DMS 273 (cell line): ENCODE results near the gene TUBB6.

ENCODE experiments used
- DNase-seq: peaks from one replicate; lab custom pipeline; 2025; ENCODE audit not compliant: unreplicated experiment; lab: John Stamatoyannopoulos, UW

TUBB6 gene

GRCh38 chr18:12313530-12314245 is 5.6 kb downstream of the TUBB6 start:
- DNase-seq = no peak

DNA sequence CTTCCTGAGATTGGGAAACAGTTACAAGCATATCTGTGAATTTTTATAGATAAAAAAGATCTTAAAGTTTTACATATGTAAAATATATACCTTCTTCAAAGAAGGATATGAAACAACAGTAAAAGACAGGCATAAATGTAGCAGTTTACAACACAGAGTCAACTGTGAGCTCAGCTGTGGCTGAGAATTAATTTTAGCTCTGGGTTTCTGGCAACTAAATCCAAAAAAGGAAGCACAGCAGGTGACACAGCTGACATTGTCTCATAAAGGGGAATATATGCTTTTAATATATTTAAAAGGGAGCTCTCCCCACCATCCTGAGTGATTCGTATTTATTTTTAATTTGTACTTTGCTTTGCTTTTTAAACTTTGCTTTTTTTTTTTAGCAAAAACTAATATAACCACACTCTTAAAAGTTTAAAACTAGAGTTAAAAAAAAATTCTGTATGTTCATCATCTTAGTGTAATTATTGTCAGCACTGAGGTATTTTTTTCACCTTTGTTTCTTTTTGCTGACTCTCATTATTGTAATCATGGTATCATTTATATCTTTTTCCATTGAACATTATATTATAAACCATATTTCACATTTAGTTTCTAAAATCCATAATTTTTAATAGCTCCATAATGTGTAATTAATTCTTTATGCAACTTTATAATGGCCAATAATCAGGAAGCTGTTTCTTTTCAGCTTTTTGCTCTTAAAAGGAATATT is 6.7 kb downstream of the TUBB6 start:
- no peak for DNase-seq

DNA sequence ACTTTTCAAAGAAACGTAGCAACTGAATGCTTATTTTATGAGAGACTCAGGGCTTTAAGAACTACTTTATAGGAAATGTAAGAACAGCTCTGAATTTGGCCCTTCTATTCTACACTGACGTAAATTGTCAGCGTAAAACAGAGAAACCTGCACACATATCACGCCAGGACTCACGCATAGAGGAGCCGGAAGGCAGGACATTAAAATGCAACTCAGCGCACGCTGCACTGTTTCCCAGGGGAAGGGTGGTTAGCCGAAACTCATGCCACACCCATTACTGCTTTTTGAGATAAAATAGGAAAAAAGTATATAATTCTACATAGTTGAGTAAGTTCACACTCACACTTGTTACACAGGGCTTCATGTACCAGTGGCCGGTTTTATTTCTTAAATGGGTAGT is 7.4 kb downstream of the TUBB6 start:
- DNase-seq = no peak

DNA sequence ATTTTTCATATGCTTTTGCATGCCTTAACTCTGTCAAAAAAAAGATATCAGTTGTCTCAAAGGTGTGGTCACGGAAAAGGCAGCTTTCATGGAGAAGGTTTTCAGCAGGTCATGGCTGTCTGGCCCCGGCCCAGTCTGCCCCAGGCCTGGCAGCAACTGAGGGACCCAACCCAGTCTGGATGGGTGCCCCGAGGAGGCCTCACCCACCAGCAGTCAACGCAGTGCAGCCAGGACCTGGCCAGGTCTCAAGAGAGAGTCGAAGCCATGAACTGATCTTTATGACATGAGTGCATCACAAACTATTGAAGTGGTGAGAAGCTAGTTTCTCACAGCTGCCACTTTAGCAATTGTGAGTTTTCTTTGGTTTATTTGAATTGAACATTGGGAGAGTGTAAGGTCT is 7.9 kb downstream of the TUBB6 start:
- no peak for DNase-seq

GRCh38 chr18:12317664-12318333 is 9.8 kb downstream of the TUBB6 start:
- no peak for DNase-seq

DNA sequence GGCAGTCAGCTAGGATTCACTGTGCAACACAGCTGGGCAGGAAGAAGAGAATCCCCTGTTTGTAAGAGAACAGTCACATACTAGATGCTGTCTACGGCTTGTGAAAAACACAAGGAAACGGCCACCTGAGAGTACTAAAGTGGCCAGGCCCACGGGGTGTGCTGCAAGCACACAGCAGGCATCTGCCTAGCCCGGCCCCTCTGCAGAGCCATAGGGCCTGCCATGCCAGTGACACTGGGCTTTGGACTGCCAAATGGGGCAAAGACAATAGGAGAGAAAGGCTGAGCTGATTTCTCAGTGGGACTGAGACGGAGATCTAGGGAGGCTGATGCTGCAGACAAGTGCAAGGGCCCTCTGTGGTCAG is 10.3 kb downstream of the TUBB6 start:
- no peak for DNase-seq

DNA sequence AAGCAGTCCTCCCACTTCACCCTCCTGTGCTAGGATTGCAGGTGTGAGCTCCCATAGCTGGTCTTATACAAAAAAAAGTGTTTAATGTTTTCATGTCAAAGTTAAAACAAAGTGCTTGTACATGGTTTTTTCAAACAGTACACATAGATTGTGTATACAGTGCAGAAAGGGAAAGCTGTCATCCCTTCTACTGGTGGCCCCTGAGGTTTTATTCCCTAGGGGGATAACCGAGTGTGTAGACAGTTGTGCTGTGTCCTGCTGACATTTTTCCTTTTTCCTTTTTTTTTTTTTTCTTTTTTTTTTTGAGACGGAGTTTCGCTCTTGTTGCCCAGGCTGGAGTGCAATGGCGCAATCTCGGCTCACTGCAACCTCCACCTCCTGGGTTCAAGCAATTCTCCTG is 10.8 kb downstream of the TUBB6 start:
- DNase-seq = no peak

DNA sequence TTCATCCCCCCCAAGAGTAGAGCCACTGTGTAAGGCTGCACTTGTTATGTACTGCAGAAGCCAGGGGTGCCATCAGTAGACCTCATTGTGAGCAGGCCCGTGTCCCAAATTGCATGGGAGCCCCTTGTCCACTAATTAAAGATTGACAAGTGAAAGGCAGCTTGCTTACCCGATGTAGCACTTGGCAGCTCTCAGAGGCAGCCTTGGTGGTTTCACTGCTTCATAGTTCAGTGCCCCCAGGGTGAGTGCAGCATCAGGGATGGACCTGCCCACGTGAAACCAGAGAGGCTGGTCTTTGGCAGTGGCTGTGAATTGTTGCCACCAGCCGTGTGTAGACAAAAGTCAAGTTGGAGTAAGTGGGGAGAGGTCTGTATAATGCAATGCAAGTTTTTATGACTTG is 13.3 kb downstream of the TUBB6 start:
- DNase-seq = peak; percentile 25

GRCh38 chr18:12324991-12325725 is 17.1 kb downstream of the TUBB6 start:
- no peak for DNase-seq

DNA sequence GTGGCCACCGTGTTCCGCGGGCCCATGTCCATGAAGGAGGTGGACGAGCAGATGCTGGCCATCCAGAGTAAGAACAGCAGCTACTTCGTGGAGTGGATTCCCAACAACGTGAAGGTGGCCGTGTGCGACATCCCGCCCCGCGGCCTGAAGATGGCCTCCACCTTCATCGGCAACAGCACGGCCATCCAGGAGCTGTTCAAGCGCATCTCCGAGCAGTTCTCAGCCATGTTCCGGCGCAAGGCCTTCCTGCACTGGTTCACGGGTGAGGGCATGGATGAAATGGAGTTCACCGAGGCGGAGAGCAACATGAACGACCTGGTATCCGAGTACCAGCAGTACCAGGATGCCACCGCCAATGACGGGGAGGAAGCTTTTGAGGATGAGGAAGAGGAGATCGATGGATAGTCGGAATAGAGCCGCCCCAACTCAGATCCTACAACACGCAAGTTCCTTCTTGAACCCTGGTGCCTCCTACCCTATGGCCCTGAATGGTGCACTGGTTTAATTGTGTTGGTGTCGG is 17.7 kb downstream of the TUBB6 start:
- no peak for DNase-seq

GRCh38 chr18:12326711-12327460 is 18.8 kb downstream of the TUBB6 start:
- DNase-seq = no peak

DNA sequence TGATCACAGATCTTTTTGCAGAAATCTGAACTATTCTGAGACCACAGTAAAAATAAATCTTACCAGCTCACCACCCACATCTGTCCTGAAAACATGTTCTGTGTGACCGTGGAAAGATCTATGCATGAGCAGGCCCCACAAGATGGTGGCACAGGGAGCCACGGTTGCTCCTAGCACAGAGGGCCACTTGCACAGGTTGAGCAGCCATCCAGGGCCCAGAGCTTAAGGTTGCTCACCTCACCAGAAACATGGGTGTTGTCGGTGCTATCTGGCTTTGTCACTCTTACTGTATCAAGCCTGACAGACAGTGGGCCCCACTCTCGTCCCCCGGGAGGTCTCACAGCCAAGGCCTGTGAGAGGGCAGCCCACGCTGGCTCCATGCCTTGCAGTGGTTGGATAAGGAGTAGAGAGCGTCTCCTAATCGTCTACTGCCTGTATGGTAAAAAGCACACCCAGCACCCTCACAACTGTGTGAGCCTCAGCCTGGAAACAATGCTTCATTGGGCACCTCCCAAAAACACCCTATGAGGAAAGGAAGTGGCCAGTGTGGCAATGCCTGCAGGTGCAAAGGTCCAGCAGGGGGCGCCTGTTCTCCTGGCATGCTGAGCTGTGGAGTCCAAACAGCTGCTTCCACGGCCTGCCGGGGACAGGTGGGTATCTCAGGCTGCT is 19.6 kb downstream of the TUBB6 start:
- DNase-seq = peak; percentile 89

DNA sequence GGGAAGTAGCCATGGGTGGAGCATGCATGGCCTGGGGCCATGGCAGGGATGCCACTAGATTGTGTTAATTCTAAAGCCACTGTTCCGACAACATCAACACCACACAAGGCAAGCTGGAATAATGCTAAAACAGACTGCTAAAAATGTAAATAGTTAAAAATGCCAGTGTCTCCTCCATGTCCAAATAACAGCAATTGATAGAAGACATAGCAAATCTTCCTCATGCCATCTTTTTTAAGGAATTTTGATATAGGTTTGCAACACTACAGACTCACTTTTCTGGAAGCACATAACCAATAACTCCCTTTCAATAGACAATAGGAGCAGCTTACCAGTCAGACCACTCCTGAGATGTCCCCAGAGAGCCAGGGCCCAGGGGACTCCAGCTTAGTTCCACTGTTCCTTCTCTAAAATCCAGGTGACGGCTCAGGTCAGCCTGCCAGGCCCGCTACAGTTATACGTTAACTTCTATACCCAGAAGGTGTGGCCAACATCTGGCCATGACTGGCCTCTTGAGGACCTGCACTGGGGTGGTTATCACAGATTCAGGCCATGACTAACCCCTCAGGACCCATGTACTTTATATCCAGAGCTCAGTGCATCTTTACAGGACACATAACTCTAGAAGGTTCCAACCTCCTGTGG is 20.3 kb downstream of the TUBB6 start:
- DNase-seq = no peak

GRCh38 chr18:12329125-12329698 is 21.2 kb downstream of the TUBB6 start:
- no peak for DNase-seq

DNA sequence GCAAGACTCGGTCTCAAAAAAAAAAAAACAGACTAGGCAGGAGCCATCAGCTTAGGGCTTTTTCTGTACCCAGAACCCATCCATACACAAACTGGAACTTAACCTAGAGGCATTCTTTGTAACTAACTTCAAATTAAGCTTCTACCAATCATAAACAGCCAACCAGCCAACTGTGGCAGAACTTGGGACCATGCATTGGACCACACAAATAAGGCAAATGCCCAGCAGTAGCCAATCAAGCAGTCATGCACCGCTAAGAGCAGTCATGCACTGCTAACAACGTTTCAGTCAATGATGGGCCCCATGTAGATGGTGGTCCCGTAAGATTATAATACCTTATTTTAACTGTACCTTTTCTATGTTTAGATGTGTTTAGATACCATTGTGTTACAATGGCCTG is 22.7 kb downstream of the TUBB6 start:
- no peak for DNase-seq

DNA sequence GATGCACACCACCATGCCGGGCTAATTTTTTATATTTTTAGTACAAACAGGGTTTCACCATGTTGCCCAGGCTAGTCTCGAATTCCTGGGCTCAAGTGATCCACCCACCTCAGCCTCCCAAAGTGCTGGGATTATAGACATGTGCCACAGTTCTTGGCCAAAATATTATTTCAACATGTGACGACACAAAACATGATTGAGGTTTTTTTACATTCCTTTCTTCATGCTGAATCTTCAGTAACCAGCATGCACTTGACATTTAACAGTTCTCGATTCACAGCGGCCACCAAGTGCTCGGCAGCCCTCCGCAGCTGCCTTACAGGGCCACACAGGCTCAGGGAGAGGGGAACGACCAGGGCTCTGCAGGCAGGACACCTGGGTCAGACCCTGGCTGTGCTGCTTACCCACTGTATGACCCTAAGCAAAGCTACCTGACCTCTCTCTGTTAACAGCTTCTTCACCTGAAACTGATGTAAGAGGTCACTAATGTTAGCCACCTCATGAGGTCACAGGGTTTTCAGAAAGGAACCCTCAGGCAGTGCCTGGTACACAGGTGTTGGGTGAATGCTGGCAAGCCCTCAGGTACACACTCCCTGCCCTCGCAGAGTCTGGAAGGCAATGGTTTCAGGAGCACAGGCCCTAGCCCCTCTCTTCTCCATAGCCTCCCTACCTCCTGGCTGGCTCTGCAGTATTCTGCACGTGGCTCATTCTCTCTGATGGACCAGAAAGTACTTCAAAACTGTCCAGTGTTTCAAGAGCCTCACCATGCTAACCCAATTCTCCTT is 25.7 kb downstream of the TUBB6 start:
- DNase-seq = no peak

GRCh38 chr18:12334366-12334808 is 26.3 kb downstream of the TUBB6 start:
- no peak for DNase-seq

GRCh38 chr18:12334863-12335262 is 26.8 kb downstream of the TUBB6 start:
- DNase-seq = no peak
